CMK (cell line): ENCODE measurements around the gene TBCCD1.

Source experiments
- DNase-seq: peaks from one replicate; pipeline ENCODE4 v3.0.0-alpha.2; 2010; ENCODE audit warnings: low read depth

Gene TBCCD1, protein sequence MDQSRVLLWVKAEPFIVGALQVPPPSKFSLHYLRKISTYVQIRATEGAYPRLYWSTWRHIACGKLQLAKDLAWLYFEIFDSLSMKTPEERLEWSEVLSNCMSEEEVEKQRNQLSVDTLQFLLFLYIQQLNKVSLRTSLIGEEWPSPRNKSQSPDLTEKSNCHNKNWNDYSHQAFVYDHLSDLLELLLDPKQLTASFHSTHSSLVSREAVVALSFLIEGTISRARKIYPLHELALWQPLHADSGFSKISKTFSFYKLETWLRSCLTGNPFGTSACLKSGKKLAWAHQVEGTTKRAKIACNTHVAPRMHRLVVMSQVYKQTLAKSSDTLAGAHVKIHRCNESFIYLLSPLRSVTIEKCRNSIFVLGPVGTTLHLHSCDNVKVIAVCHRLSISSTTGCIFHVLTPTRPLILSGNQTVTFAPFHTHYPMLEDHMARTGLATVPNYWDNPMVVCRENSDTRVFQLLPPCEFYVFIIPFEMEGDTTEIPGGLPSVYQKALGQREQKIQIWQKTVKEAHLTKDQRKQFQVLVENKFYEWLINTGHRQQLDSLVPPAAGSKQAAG

DNA sequence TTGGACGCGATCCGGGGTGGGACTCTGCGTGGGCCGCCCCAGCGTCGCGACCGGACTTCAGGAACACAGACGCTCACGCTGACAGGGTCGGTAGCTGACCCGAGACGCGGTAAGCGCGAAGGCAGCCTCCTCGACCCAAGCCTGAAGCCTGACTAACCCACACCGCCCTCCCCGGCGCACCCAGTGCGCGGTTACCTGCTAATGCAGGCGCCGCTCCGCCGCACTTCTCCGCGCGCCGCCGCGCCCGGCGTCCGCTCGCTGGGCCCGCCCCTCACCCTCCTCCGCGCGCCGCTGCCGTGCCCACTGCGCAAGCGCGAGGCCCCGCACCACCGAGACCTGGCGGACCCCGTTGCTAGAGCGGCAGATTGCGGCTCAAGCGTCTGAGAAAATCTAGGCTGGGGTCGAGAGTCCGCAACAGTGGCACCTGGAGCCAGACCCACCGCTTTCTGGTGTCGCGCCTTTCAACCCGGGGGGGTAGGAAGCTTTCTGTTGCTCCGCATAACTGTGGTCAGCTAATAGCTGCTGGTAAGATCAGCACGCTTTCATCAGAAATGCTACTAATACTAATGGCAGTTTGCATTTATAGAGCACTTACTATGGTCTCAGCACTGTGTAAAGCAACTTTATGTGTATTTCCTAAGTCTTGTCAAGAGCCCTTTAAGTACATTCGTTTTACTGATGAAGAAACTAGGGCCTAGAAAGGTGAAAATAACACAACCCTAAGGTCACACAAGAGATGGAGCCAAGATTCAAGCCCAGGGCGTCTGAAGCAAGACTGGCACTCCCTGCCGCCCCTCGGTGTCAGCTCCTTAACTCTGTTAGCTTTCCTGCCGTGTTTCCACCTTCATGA is at the start of gene TBCCD1:
Gene TBCCD1 (minus strand): TSS at position 268 of the 850 bp plus-strand sequence. CDS start 3,010 bp downstream, outside the sequence.
- DNase-seq, result peak; percentile 73

DNA sequence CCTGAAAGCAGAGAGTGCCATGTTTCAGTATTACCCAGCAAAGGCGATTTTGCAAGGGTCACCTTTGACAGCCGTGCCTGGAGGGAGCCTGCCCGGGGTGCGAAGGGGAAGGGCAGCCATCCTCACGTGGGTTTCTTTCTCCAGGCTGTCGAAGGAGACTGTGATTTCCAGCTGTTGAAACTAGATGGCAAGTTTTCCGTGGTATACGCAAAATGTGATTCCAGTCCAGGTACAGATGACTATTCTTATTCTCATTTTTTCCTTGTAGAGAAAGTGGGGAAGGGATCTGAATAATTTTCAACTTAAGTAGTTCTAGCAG is 49.1 kb upstream of the TBCCD1 start:
- DNase-seq, result no peak

DNA sequence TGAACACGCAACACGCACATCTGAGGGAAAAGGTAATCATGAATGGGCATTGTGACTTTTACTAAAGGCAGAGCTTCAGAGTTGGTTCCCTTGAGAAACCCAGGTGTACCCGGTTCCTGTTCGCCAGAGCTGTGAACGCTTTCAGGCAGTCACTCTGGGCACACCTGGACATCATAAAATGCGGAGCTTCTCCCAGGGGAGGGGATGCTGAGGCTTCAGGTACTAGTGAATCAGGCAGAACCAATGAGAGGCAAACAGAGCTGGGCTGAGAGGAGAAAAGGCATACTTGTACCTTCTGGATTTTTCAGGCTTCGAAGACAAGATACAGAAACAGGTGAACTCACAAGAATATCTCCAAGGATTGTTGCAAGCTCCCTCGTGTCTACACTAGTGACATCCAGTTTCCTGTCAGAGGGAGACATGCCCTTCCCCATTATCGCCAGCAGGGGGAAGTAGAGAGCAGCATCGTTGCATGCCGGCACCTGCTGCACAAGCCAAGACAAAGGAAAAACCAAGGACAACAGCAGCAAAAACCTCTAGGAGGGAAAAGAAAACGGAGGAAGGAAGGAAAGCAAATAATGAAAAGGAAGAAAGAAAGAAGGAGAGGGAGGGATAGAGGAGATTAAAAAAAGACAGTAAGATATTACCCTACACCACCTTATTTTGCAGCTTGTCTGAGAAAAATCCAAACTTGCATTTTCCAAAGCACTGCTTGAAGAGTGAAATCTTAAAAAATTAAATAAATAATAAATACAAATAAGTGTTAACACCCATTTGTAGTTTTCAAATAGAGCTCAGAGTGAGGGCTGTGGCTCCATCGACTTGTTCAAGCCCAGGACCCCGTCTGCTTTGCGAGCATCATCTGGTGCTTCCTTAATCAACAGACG is 47.7 kb upstream of the TBCCD1 start:
- DNase-seq, result peak; percentile 58

DNA sequence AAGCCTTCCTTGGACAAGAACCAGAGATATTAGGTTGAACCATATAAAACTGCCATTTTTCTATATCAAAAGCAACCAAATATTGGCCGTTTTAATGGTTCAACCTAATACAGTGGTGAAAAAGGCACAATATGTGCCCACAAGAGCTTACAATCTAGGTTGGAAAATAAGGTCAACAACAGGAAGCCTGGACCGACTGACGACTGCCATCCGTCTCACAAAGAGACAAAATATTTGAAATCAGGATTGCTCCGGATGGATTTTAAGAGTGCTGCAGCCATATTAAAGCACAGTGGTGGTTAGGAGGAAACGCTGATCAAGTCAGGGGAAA is 47.1 kb upstream of the TBCCD1 start:
- no peak for DNase-seq

DNA sequence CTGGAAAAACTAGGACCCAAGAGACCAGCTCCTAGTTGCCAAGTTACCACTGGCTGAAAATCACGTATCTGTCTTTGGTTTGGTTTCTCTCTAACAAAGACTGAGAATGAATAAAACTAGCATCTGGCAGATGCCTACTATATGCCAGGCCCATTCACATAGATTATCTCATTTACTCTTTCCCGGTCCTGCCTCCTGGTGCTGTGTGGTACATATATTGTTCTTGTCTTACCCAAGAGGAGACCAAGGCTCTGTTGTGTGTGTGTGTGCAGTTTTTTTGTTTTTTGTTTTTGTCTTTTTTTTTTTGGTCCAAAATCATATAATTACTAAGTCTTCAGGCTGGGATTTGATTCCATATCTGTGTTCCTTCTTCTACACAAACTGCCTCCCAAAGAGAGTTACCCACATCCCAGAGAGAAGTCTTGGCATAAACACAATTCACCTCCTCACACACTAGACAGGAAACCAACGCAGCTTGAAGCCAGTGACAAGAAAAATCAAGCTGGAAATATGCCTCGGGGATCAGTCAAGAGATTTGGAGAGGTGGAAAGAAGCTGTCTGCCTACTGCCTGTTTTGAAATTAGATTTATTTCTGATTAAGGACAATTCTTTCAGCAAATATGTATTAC is 46.6 kb upstream of the TBCCD1 start:
- DNase-seq, result no peak

DNA sequence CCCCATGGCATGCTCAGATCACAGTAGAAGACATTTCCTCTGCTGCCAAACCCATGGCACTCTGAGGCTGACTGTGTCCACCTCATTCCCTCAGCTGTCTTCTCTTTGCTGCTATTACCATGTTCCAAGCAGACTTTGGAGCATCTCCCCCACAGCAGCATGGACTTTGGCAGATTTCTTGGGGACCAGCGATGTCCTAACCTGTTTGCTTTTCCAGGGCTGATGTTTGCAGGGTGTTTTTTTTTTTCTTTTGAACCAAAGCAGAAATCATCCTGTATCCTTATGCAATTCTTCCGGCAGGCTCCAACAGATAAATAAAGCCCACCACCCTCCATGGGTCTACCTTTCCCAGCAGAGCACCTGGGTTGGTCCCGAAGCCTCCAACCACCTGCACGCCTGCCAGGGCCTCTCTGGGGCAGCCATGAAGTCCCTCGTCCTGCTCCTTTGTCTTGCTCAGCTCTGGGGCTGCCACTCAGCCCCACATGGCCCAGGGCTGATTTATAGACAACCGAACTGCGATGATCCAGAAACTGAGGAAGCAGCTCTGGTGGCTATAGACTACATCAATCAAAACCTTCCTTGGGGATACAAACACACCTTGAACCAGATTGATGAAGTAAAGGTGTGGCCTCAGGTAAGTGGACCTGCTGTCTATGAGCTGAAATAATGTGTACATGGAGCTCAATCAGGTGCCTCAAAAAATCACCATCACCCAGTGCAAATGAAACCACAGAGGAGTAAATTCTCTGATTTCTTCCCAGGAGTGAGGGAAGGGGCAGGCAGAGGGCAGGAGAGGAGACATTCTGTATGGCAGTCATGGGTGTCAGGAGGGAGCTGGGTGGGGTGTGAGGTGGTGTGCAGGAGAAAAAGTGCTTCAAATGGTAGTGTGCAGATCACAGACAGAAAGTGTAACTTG is 45.8 kb upstream of the TBCCD1 start, which contains the start of gene AHSG:
Gene AHSG (plus strand): TSS at position 340 of the 916 bp plus-strand sequence. CDS start 82 bp downstream, at position 422.
- DNase-seq, result no peak

DNA sequence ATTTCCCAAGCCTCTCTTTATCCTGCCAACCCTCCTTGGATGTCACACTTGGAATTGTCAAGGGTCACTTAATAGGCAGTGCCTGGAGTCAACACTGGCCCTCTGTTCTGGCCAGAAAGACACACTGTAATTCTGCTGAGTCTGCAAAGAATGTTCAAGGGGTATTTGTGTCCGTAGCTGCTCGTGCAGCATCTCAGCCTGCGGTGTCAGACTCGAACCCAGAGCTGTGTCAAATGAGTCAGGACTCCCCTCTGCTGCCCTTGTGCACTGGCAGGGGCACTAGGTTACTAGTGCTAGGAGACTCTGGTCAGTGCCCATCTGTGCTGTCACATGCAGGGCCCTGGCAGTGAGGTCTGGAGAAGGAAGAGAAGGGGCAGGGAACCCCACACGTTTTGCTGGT is 44.9 kb upstream of the TBCCD1 start:
- no peak for DNase-seq

DNA sequence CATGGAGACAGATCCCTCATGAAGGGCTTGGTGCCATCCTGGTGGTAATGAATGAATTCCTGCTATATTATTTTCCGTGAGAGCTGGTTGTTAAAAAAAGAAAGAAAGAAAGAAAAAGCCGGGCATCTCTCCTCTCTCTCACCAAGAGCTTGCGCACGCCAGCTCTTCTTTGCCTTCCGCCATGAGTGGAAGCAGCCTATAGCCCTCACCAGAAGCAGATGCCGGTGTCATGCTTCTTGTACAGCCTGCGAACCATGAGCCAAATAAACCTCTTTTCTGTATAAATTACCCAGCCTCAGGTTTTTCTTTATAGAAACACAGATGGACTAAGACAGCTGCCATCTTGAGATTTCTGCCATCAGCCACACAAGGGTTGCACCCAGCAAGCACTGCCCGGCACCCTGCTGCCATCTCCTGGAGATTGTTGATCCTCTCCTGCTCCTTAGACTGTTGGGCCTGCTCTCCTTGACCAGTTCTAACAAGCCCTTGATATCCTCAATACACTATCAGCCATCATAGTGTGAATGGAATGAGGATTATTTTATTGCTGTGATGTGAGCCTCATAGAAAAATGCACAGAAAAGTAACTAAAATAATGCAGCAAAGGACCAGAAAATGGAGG is 42.2 kb upstream of the TBCCD1 start:
- no peak for DNase-seq

DNA sequence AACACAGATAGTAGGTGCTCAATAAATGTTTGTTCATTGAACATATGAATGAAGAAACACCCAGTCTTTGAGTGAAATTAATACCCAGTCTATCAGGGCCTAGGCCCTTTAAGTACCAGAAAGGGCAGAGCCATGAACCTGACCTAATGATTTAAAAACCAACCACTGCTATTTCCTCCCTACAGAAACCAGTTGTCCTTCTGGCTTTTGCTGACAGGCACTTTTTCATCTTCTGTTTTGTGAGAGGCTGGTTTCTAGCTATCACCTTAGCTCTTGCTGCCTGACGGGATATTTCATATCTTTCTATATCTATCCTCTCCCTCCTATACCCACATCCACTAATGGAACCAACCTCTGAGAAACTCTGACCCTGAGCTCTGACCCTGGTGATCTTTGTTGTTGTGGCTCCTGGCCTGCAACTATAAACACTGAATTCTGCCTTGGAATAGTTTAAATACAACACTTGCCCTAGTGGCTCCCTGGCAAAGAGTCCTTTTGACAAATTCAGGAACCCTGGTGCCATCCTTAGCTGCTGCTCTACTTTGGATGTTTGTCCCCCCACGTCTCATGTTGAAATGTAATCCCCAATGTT is 41.6 kb upstream of the TBCCD1 start:
- DNase-seq, result no peak

DNA sequence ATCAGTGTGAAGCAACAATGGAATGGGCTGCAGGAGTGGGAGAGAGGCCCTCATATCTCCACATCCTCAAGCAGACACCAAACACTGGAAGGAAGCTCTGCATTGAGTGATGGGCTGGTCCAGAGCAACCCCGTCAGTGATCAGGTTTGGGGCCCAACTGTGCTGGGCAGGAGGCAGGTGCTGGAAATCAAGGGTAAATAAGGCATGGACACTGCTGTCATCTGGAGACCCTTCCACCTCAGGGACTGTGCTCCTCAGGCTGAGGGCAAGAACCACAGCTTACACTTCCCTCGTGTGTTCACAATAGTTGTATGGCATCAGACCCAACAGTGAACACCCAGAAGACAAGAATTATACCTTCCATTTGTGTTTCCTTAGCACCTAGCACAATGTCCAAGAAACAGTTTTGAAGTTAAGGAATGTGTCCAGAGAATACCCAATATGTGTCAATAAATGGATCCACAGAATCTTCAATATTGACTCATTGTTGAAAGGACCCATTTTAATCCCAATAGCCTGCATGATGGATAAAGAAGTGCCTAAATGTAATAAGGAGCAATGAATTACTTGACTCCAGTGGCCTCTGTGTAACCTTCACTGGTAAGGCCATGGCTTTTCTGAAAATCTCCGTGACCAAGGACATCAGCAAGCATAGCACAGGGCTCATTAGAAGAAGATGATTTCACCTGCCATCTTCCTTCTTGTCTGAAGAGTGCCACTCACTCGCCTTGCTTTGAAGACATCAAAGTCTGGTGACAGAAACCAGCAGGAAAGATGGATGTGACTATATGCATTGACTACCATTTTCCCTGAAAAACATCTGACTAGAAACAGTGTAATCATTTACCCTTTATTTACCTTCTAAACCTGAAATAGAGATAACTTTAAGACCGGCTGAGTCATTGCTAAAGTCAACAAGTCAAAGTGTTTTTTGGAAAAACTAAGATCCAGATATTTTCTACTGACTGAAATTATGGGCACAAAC is 38.7 kb upstream of the TBCCD1 start:
- DNase-seq, result no peak

DNA sequence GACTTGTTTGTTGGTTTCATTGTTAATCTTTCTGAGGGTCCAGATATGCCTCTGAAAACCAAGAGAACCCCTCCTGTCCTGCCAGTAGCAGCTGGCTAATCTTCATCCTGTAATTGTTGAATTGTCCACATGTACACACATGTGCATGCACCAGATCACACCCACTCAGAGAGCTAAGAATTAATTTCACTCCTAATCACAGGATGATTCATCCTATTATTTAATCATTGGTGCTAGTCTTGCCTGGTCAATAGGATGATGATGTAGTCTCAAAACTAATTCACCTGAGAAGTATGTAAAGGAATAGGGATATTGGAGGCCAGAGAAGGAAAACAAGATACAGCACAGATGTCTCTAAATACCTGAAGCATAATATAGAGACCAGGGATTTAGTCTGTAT is 37.9 kb upstream of the TBCCD1 start:
- DNase-seq, result no peak

DNA sequence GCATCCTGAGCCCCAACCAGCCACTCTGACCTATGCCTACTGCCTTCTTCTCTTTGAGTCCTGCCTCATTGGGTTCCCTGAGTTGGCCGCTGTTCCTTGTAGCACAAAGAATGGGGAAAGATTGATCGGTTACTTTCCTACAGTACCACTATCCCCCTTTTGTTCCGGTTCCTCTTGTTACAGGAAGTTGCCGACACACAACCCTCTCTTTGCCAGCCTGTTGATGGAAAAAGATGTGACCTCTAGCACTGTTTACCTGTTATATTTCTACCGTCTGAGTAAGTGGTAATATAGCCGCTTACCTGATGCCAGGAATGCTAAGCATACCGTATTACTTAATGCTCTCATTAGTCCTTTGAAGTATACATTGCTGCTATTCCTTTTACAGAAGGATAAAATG is 36.0 kb upstream of the TBCCD1 start:
- no peak for DNase-seq

DNA sequence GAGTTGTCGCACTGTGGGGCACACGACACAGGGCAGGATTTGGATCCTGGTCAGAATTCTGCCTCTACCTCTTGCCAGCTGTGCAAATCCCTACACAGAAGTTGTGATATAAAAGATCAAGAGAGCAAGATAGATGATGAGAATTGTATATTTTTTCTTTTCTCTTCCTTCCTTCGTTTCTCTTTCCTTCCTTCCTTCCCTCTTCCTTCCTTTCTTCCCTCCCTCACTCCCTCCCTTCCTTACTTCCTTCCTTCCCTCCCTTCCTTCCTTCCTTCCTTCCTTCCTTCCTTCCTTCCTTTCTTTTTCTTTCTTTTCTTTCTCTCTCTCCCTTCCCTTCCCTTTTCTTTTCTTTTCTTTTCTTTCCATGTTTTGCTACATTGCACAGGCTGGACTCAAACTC is 33.8 kb upstream of the TBCCD1 start:
- DNase-seq, result no peak

DNA sequence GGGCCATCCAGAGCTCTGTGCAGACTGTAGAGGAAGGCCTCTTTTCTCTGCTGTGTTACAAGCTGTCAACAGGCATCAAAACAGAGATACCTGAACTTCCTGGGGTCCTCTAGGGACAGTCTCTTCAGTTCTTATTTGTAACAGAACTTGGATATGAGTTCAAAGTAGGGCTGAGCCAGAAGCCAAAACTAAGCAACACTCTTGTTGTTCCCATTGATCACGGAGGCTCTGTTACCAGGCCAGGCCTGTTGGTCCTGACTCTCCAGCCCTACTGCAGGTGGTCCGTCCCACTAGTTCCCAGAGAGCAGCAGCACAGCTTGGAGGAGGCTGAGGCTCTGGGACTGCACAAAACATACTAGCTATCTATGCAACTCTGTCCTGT is 32.6 kb upstream of the TBCCD1 start:
- DNase-seq, result no peak

DNA sequence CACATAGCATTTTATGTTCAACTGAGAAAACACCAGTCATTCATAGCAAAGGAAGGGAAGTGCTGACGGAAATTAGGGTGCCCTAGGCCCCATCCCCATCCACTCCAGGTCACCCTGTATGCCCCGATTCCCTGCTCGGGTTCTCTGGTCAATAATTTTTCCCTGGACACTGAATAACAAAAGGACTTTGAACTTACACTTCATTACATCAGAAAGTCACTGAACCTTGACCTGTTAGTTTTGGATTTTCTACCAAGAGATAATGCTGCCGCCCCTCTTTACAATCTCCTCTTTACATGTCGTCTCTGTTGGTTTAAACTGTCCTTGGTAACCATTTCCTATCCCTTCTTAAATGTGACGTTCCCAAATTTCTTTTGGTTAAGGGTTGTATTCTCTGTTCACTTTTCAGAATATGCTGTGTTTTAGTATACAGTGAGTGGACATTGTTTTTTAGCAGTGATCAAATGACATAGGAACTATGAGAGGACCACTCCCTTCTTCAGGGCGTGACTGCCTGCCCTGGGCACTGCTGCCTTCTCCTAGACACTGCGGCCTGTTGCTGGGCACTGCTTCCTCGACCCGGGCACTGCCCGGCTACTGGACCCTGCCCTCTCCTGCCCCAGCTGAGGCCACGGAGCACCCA is 32.1 kb upstream of the TBCCD1 start:
- DNase-seq, result no peak

DNA sequence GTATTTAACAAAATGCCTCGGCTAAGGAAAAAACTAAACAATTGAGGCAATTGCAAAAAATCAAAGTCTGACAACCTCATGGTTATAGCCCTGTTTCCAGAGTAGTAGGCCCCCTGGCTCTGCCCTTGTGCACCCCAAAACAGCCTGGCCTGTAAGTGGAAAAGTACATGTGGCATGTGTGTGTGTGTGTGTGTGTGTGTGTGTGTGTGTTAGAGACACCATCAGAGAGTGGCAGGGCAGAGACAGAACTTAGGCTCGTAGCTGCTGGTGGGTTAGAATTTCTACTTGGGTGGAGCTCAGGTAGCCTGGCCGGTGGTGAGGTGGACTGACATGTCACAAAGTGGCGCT is 31.6 kb upstream of the TBCCD1 start:
- no peak for DNase-seq

DNA sequence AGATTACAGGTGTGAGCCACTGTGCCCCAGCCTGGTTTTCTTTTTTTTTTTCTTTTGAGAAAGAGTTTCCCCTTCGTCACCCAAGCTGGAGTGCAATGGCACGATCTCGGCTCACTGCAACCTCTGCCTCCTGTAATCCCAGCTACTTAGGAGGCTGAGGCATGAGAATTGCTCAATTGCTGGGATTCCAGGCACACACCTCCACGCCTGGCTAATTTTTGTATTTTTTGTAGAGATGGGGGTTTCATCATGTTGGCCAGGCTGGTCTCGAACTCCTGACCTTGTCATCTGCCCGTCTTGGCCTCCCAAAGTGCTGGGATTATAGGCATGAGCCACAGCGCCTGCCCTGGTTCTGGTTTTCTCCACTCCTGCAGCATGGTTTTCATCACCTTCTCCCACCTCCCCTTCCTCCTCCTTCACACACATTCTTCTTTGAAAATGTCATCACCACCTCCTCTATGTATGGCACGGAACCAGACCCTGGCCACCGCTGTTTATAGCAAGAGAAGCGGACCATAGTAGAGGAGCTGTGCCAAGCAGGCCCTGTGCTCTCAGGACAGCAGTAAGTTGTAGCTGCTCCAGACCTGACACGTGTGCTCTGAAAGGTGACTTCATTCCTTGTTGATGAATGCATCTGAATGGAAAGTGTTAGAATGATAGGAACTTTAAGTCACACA is 31.1 kb upstream of the TBCCD1 start:
- DNase-seq, result no peak
